ENCODE measurements around the gene ADAMTS12. TPM values are rescaled to one million over a fixed set of nuclear protein-coding genes. Genes with fewer than 3 reads are reported as not detected.

The ADAMTS12 gene
- polyA plus RNA-seq, 1 of the 3 experiments (the other 2 are of a cell fraction), result 2.5 TPM

DNA sequence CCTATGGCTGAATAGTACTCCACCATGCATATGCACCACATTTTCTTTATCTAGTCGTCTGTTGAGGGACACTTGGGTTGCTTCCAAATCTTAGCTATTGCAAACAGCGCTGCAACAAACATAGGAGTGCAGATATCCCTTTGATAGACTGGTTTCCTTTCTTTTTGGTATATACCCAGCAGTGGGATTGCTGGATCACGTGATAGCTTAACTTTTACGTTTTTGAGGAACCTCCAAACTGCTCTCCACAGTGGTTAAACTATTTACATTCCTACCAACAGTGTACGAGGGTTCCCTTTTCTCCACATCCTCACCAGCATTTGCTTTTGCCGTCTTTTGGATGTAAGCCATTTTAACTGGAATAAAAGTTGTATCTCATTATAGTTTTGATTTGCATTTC lies 308.5 kb downstream of the ADAMTS12 start:
- Histone ChIP-seq H3K9ac (no peak overlapping the region), H3K36me3 (replicated peaks in 1 of 2; ENCODE audit: control insufficient read depth in 1 of 2, insufficient read depth in 2 of 2, low read length in 1 of 2) (no peaks in the 10 kb centered on the region), H3K9me3 (no peaks in the 10 kb centered on the region), H3K9me2 (no peaks in the 10 kb centered on the region), H4K20me1 (ENCODE audit: insufficient read depth) (no peaks in the 10 kb centered on the region), H3F3A (replicated peaks; ENCODE audit: insufficient read depth) (no peaks in the 10 kb centered on the region), H3K27me3 (ENCODE audit: insufficient read depth) (no peaks in the 10 kb centered on the region; the same call in 1 of the 2 replicates), H3K27ac (ENCODE audit: low read depth in 2 of 2, low read length in 1 of 2) (no peak overlapping the region), H3K4me2 (no peak overlapping the region), H3K4me1 (ENCODE audit: control insufficient read depth in 1 of 2, insufficient read depth in 2 of 2, low read depth in 1 of 2, low read length in 1 of 2) (no peaks in the 10 kb centered on the region), H3K79me2 (ENCODE audit: insufficient read depth) (no peaks in the 10 kb centered on the region), H2AFZ (ENCODE audit: low read depth) (peak overlapping the region; percentile 31; the same call in 1 of the 2 replicates), H3K4me3 (ENCODE audit: low read depth in 2 of 2, low read length in 1 of 2) (no peak overlapping the region)
- DNase-seq, result no peak
- CTCF ChIA-PET, result no interaction called here
- POLR2A ChIA-PET, result no interaction called here
- no peak for TF ChIP-seq NFIC (IDR thresholded peaks at IDR 0.05; ENCODE audit: borderline replicate concordance)
- TF ChIP-seq FOXM1 (IDR thresholded peaks at IDR 0.05; ENCODE audit: low read depth), result no peak
- TF ChIP-seq RAD21 (IDR thresholded peaks at IDR 0.05; ENCODE audit: low read length), result no peak
- no peak for TF ChIP-seq TCF12 (IDR thresholded peaks at IDR 0.05)
- no peak for TF ChIP-seq FOXJ3 (CRISPR knock-in tag; IDR thresholded peaks at IDR 0.05)
- no peak for TF ChIP-seq MEF2A (IDR thresholded peaks at IDR 0.05; ENCODE audit: borderline replicate concordance, low read depth)
- 24% methylated on average over 6 of the region's 6 CpGs for WGBS (ENCODE audit: low lambda C conversion rate)

DNA sequence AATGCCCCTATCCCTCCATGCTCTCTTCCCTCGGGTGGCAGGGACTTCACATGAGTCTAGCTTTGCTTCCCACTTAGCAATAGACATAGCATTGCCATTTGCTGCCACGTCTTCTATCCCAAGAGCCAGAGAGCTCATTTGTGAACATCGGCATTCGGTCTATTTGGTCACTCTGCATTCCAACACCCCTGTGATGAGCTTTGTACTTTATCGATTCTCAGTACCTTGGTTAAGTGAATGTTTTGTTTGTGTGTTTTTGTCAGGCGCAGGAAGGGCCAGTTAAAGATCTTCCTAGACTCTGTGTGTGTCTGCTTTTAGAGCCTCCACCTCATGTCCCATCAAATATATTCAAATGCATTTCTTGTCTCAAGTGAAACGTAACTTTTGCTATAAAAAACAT lies 309.4 kb downstream of the ADAMTS12 start:
- Histone ChIP-seq H3K27ac (ENCODE audit: low read depth in 2 of 2, low read length in 1 of 2) (no peak overlapping the region), H3K9me3 (no peaks in the 10 kb centered on the region), H3K9me2 (no peaks in the 10 kb centered on the region), H3F3A (replicated peaks; ENCODE audit: insufficient read depth) (no peaks in the 10 kb centered on the region), H3K4me3 (ENCODE audit: low read depth in 2 of 2, low read length in 1 of 2) (no peak overlapping the region), H4K20me1 (ENCODE audit: insufficient read depth) (no peaks in the 10 kb centered on the region), H3K36me3 (replicated peaks in 1 of 2; ENCODE audit: control insufficient read depth in 1 of 2, insufficient read depth in 2 of 2, low read length in 1 of 2) (no peaks in the 10 kb centered on the region), H3K4me2 (no peak overlapping the region), H3K27me3 (ENCODE audit: insufficient read depth) (no peaks in the 10 kb centered on the region; the same call in 1 of the 2 replicates), H2AFZ (ENCODE audit: low read depth) (no peak overlapping the region), H3K79me2 (ENCODE audit: insufficient read depth) (no peaks in the 10 kb centered on the region), H3K9ac (no peak overlapping the region), H3K4me1 (ENCODE audit: control insufficient read depth in 1 of 2, insufficient read depth in 2 of 2, low read depth in 1 of 2, low read length in 1 of 2) (no peaks in the 10 kb centered on the region)
- TF ChIP-seq NRF1 (IDR thresholded peaks at IDR 0.05; ENCODE audit: low read depth, low read length) (no peak), RFX5 (IDR thresholded peaks at IDR 0.05; ENCODE audit: low read length) (no peak)
- TF ChIP-seq, protein P1, sequence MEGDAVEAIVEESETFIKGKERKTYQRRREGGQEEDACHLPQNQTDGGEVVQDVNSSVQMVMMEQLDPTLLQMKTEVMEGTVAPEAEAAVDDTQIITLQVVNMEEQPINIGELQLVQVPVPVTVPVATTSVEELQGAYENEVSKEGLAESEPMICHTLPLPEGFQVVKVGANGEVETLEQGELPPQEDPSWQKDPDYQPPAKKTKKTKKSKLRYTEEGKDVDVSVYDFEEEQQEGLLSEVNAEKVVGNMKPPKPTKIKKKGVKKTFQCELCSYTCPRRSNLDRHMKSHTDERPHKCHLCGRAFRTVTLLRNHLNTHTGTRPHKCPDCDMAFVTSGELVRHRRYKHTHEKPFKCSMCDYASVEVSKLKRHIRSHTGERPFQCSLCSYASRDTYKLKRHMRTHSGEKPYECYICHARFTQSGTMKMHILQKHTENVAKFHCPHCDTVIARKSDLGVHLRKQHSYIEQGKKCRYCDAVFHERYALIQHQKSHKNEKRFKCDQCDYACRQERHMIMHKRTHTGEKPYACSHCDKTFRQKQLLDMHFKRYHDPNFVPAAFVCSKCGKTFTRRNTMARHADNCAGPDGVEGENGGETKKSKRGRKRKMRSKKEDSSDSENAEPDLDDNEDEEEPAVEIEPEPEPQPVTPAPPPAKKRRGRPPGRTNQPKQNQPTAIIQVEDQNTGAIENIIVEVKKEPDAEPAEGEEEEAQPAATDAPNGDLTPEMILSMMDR (IDR thresholded peaks at IDR 0.05), result no peak
- POLR2A ChIA-PET, result no interaction called here
- CTCF ChIA-PET, result no interaction called here
- DNase-seq, result no peak
- WGBS (ENCODE audit: low lambda C conversion rate), result 49% methylated on average over 7 of the region's 7 CpGs

DNA sequence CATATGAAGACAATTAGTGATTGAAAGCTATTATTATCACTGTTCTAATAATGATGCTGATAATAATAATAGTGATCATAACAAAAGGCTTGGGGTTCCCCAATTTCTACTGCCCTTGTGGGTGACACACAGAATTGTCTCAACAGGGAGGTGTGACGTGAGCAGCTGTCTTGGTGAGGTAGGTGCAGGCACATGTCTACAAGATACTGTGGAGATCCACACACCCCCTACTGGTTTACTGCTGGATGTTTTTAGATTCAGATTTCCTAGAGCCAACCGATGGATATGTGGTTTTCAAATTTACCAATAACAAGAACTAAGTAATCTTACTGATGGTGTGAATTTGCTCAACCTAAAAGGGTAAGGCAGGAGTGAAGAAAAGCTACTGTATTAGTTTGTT lies 312.0 kb downstream of the ADAMTS12 start:
- WGBS (ENCODE audit: low lambda C conversion rate), result 29% methylated on average over 2 of the region's 2 CpGs
- Histone ChIP-seq H3K9me3 (no peaks in the 10 kb centered on the region), H3K27ac (ENCODE audit: low read depth in 2 of 2, low read length in 1 of 2) (no peak overlapping the region), H3K4me1 (ENCODE audit: control insufficient read depth in 1 of 2, insufficient read depth in 2 of 2, low read depth in 1 of 2, low read length in 1 of 2) (no peaks in the 10 kb centered on the region), H3K9ac (no peak overlapping the region), H3K79me2 (ENCODE audit: insufficient read depth) (no peaks in the 10 kb centered on the region), H3K36me3 (replicated peaks in 1 of 2; ENCODE audit: control insufficient read depth in 1 of 2, insufficient read depth in 2 of 2, low read length in 1 of 2) (no peaks in the 10 kb centered on the region), H3K27me3 (ENCODE audit: insufficient read depth) (no peaks in the 10 kb centered on the region; the same call in 1 of the 2 replicates), H3F3A (replicated peaks; ENCODE audit: insufficient read depth) (no peaks in the 10 kb centered on the region), H3K9me2 (no peaks in the 10 kb centered on the region), H3K4me3 (ENCODE audit: low read depth in 2 of 2, low read length in 1 of 2) (no peak overlapping the region), H3K4me2 (no peak overlapping the region), H2AFZ (ENCODE audit: low read depth) (no peak overlapping the region), H4K20me1 (ENCODE audit: insufficient read depth) (no peaks in the 10 kb centered on the region)
- TF ChIP-seq, protein P1 (IDR thresholded peaks at IDR 0.05), result no peak
- TF ChIP-seq TEAD4 (IDR thresholded peaks at IDR 0.05; ENCODE audit: borderline replicate concordance, insufficient read depth), result no peak
- CTCF ChIA-PET, result interaction anchor here (2.9 to 4.7 kb wide), 2 partner anchors 9 to 144 kb away, joined by 9 to 30 read pairs; no protein-coding TSS in a partner anchor
- no peak for DNase-seq
- POLR2A ChIA-PET, result no interaction called here

Measured in SK-N-SH (cell line).